A549 (cell line): ENCODE results near the gene RAB42. TPM values are rescaled to one million over a fixed set of nuclear protein-coding genes. Genes with fewer than 3 reads are reported as not detected.

Experiments used
- ATAC-seq, 2 experiments: fragments of 200-7000 bp in 1 of 2; fragments of >200 bp in 1 of 2; cut with Nextera tagmentation in 1 of 2; cut with Tn5 transposase in 1 of 2; 3 replicates each; pipeline versions ENCODE4 v1.8.0 to v1.9.1; 2018 to 2020; ENCODE audit warnings: mild to moderate bottlenecking in 1 of 2, moderate library complexity in 1 of 2
- CTCF ChIA-PET: fragments of 300-600 bp; sonication (Branson Sonifier 250); formaldehyde crosslinking; extraction: SDS; loops from one replicate; lab custom pipeline; 2021; ENCODE audit warnings: antibody characterized with exemption, inconsistent platforms; lab: Yijun Ruan, JAX
- POLR2A ChIA-PET: fragments of 350-600 bp; formaldehyde crosslinking; extraction: SDS; loops from one replicate; lab custom pipeline; 2021; ENCODE audit warnings: antibody characterized with exemption, inconsistent platforms; lab: Yijun Ruan, JAX
- DNase-seq, 2 experiments: peaks; one replicate each; pipeline versions ENCODE4 v3.0.0 to v3.0.0-alpha.2; 2011 to 2016; ENCODE audit warnings: low read depth in 1 of 2, low spot score in 1 of 2
- FAIRE-seq: peaks from 2 replicates; lab custom pipeline; 2011; peaks lifted over from hg19 to GRCh38; lab: Jason Lieb, UNC
- H3K27ac ChIP-seq, 2 experiments: fragments of >200 bp; sonication (Bioruptor Twin); formaldehyde crosslinking; 3 replicates each; pipeline ENCODE4 v1.5.1; 2016 to 2017
- H3K4me1 ChIP-seq: fragments of >200 bp; sonication (Bioruptor Twin); formaldehyde crosslinking; 3 replicates; pipeline ENCODE4 v1.6.1; 2016
- H3K4me2 ChIP-seq: fragments of >200 bp; sonication (Bioruptor Twin); formaldehyde crosslinking; 3 replicates; pipeline ENCODE4 v1.6.1; 2016
- H3K4me3 ChIP-seq: fragments of >200 bp; sonication (Bioruptor Twin); formaldehyde crosslinking; 3 replicates; pipeline ENCODE4 v1.5.1; 2016
- H3K9me3 ChIP-seq: fragments of >200 bp; sonication (Bioruptor Twin); formaldehyde crosslinking; 3 replicates; pipeline ENCODE4 v1.6.1; 2016
- ATOH8 ChIP-seq: fragments of 250-450 bp; sonication (Bioruptor Pico); IDR thresholded peaks from 2 replicates; pipeline ENCODE4 v1.5.0; 2020; ENCODE audit warnings: low read depth, mild to moderate bottlenecking, moderate library complexity
- BCL3 ChIP-seq: fragments of >200 bp; sonication (Bioruptor Twin); formaldehyde crosslinking; IDR thresholded peaks from 3 replicates; pipeline ENCODE4 v1.6.1; 2016
- EP300 ChIP-seq, 2 experiments: fragments of >200 bp; sonication (Bioruptor Twin); formaldehyde crosslinking; IDR thresholded peaks; 2 replicates in 1 of 2; 3 replicates in 1 of 2; pipeline ENCODE4 v1.6.1; 2016 to 2017
- HEYL ChIP-seq: fragments of 250-450 bp; sonication (Bioruptor Pico); IDR thresholded peaks from 2 replicates; pipeline ENCODE4 v1.8.0; 2021; ENCODE audit warnings: mild to moderate bottlenecking, moderate library complexity
- HOXB5 ChIP-seq: fragments of 250-450 bp; sonication (Bioruptor Pico); IDR thresholded peaks from 2 replicates; pipeline ENCODE4 v1.5.0; 2020; ENCODE audit warnings: mild to moderate bottlenecking, moderate library complexity
- MAFK ChIP-seq: fragments of 450-650 bp; IDR thresholded peaks from 2 replicates; pipeline ENCODE4 v1.6.1; 2014; ENCODE audit not compliant: partially characterized antibody
- MYC ChIP-seq: IDR thresholded peaks from 2 replicates; pipeline ENCODE4 v1.6.1; 2012; ENCODE audit warnings: mild to moderate bottlenecking, inconsistent platforms, low read length, improper control_type of control experiment, borderline replicate concordance
- NR3C1 ChIP-seq: fragments of >200 bp; sonication (Bioruptor Twin); formaldehyde crosslinking; IDR thresholded peaks from 3 replicates; pipeline ENCODE4 v1.6.1; 2017
- PBX3 ChIP-seq: IDR thresholded peaks from 2 replicates; pipeline ENCODE4 v1.6.1; 2012
- POLR2A ChIP-seq: IDR thresholded peaks from 2 replicates; pipeline ENCODE4 v1.6.1; 2012; ENCODE audit warnings: mild to moderate bottlenecking, low read length
- RNF2 ChIP-seq: fragments of 200-600 bp; sonication (generic); IDR thresholded peaks from 2 replicates; pipeline ENCODE4 v1.6.1; 2016; ENCODE audit warnings: low read depth, mild to moderate bottlenecking, antibody characterized with exemption, moderate library complexity, borderline replicate concordance
- SMC3 ChIP-seq: fragments of >200 bp; sonication (Bioruptor Twin); formaldehyde crosslinking; IDR thresholded peaks from 3 replicates; pipeline ENCODE4 v1.6.1; 2018; ENCODE audit warnings: inconsistent platforms
- TP53 ChIP-seq: fragments of 250-450 bp; sonication (Bioruptor Pico); IDR thresholded peaks from 2 replicates; pipeline ENCODE4 v1.5.0; 2021; ENCODE audit warnings: mild to moderate bottlenecking, moderate library complexity
- ZC3H11A ChIP-seq: fragments of 450-650 bp; IDR thresholded peaks from 2 replicates; pipeline ENCODE4 v1.6.1; 2014; ENCODE audit warnings: antibody characterized with exemption, mild to moderate bottlenecking
- WGBS: methylation state at CpG from one replicate; pipeline ENCODE4 v1.1.6; 2017; ENCODE audit errors: missing lambda C conversion rate; 5-methylcytosine and 5-hydroxymethylcytosine counted together
- polyA plus RNA-seq, 4 experiments: library from polyadenylated mRNA; depleted of rRNA in 3 of 4; stranded (reverse); fragments of >200 nt; fragmentation: RNase III in 1 of 4; extraction: RNeasy Plus Mini Kit Qiagen cat#74134 plus additional on column Dnase treatment in 1 of 4; gene quantifications; 2 replicates in 3 of 4; 3 replicates in 1 of 4; pipeline ENCODE4 v1.2.3, GENCODE V29; 2011 to 2017

The RAB42 gene
- polyA plus RNA-seq, 2 of the 4 experiments (the other 2 are of a cell fraction), result 0.81 to 2.3 TPM

GRCh38 chr1:28578696-28579218 is 13.3 kb upstream of the RAB42 start:
- peaks cover 17% of the 10 kb centered on the region; the same call in 2 of the 3 replicates for H3K4me1 ChIP-seq
- WGBS, result 59% methylated on average over 6 of the region's 6 CpGs
- no peak for ATAC-seq
- POLR2A ChIA-PET, result interaction anchor here (0.7 to 1.3 kb wide), 3 partner anchors 16 to 181 kb away, joined by 3 to 4 read pairs (median 3); no protein-coding TSS in a partner anchor
- CTCF ChIA-PET, result interaction anchor here (1.0 to 5.7 kb wide), 5 partner anchors 11 to 62 kb away, joined by 3 to 25 read pairs (median 3); no protein-coding TSS in a partner anchor
- peak overlapping the region; percentile 99; the same call in 1 of the 3 replicates for H3K4me3 ChIP-seq
- TF ChIP-seq ATOH8, result no peak
- no peak for TF ChIP-seq HOXB5 (CRISPR knock-in tag)
- no peak for TF ChIP-seq MAFK
- no peak for TF ChIP-seq SMC3
- FAIRE-seq, result no peak
- peak overlapping the region; percentile 92 for H3K4me2 ChIP-seq
- peak overlapping the region in 1 of 2 experiments; percentile 96; a peak in 2 of 6 replicates for H3K27ac ChIP-seq
- no peaks in the 10 kb centered on the region for H3K9me3 ChIP-seq
- no peak for DNase-seq

GRCh38 chr1:28579401-28579800 is 12.7 kb upstream of the RAB42 start:
- peaks cover 17% of the 10 kb centered on the region; the same call in 2 of the 3 replicates for H3K4me1 ChIP-seq
- ATAC-seq (no peak), DNase-seq (no peak), FAIRE-seq (no peak)
- peak overlapping the region; percentile 92 for H3K4me2 ChIP-seq
- peak overlapping the region; percentile 99 for H3K4me3 ChIP-seq
- no peaks in the 10 kb centered on the region for H3K9me3 ChIP-seq
- TF ChIP-seq HEYL (CRISPR knock-in tag) (no peak), ATOH8 (no peak), RNF2 (no peak)
- ChIA-PET CTCF (interaction anchor here (0.6 to 5.7 kb wide), 6 partner anchors 10 to 91 kb away, joined by 3 to 25 read pairs (median 3); no protein-coding TSS in a partner anchor), POLR2A (interaction anchor here (0.7 to 1.3 kb wide), 5 partner anchors 16 to 182 kb away, joined by 3 to 4 read pairs (median 4); no protein-coding TSS in a partner anchor)
- 81% methylated on average over 1 of the region's 1 CpG for WGBS
- H3K27ac ChIP-seq, result peak overlapping the region; percentile 96 to 98; a peak in 5 of 6 replicates

GRCh38 chr1:28580722-28581530 is 11.1 kb upstream of the RAB42 start:
- Histone ChIP-seq H3K4me2 (peak overlapping the region; percentile 92), H3K4me3 (peak overlapping the region; percentile 99), H3K9me3 (no peaks in the 10 kb centered on the region), H3K27ac (peak overlapping the region; percentile 96 to 98), H3K4me1 (peaks cover 17% of the 10 kb centered on the region; the same call in 2 of the 3 replicates)
- CTCF ChIA-PET, result interaction anchor here (0.6 to 5.7 kb wide), 6 partner anchors 22 to 62 kb away, joined by 3 to 25 read pairs (median 3); partner anchors contain the start of gene TRNAU1AP
- DNase-seq (peak in 1 of 2 experiments; percentile 39), FAIRE-seq (no peak), ATAC-seq (peak; percentile 11 to 15; a peak in 5 of 6 replicates)
- 1% methylated on average over 16 of the region's 26 CpGs for WGBS
- POLR2A ChIA-PET, result interaction anchor here (0.5 to 2.7 kb wide), 21 partner anchors 12 to 345 kb away, joined by 3 to 34 read pairs (median 6); partner anchors contain the start of genes ATP5IF1, MED18, PHACTR4 and RNU11
- no peak for TF ChIP-seq MYC
- no peak for TF ChIP-seq TP53 (CRISPR knock-in tag)
- no peak for TF ChIP-seq ZC3H11A
- TF ChIP-seq POLR2A, result no peak
- 0 out of 2 replicates have a peak, but pooled peaks have one; percentile 20 for TF ChIP-seq PBX3
- no peak for TF ChIP-seq NR3C1
- TF ChIP-seq EP300 (IDR thresholded peaks at IDR 0.05), result no peak
- no peak for TF ChIP-seq BCL3
